ENCODE measurements around the gene ILF3.

The ILF3 gene

GRCh38 chr19:10706990-10707389, 52.8 kb downstream of the ILF3 start:
- Histone ChIP-seq H3K9ac (ENCODE audit: low read depth, low read length) (no peak overlapping the region), H3K9me3 (ENCODE audit: control insufficient read depth, insufficient read depth, low read length) (no peaks in the 10 kb centered on the region), H3K27me3 (ENCODE audit: control insufficient read depth, insufficient read depth, low read length) (no peaks in the 10 kb centered on the region), H3K4me3 (ENCODE audit: low read depth, low read length) (no peak overlapping the region), H3K4me1 (ENCODE audit: control insufficient read depth, insufficient read depth, low read length) (0 out of 2 replicates have a peak, but pooled peaks cover 3% of the 10 kb centered on the region), H3K36me3 (ENCODE audit: control insufficient read depth, insufficient read depth, low read length) (peaks cover 23% of the 10 kb centered on the region), H3K27ac (ENCODE audit: low read depth, low read length) (no peak overlapping the region)

GRCh38 chr19:10707440-10707839, 53.3 kb downstream of the ILF3 start:
- peaks cover 23% of the 10 kb centered on the region for H3K36me3 ChIP-seq (ENCODE audit: control insufficient read depth, insufficient read depth, low read length)
- no peaks in the 10 kb centered on the region for H3K4me1 ChIP-seq (ENCODE audit: control insufficient read depth, insufficient read depth, low read length)
- H3K27ac ChIP-seq (ENCODE audit: low read depth, low read length), result no peak overlapping the region
- H3K9ac ChIP-seq (ENCODE audit: low read depth, low read length), result no peak overlapping the region
- H3K27me3 ChIP-seq (ENCODE audit: control insufficient read depth, insufficient read depth, low read length), result no peaks in the 10 kb centered on the region
- H3K9me3 ChIP-seq (ENCODE audit: control insufficient read depth, insufficient read depth, low read length), result no peaks in the 10 kb centered on the region
- H3K4me3 ChIP-seq (ENCODE audit: low read depth, low read length), result no peak overlapping the region

GRCh38 chr19:10708291-10708690, 54.1 kb downstream of the ILF3 start:
- Histone ChIP-seq H3K36me3 (ENCODE audit: control insufficient read depth, insufficient read depth, low read length) (peaks cover 31% of the 10 kb centered on the region), H3K9ac (ENCODE audit: low read depth, low read length) (no peak overlapping the region), H3K27ac (ENCODE audit: low read depth, low read length) (no peak overlapping the region), H3K27me3 (ENCODE audit: control insufficient read depth, insufficient read depth, low read length) (no peaks in the 10 kb centered on the region), H3K4me1 (ENCODE audit: control insufficient read depth, insufficient read depth, low read length) (no peaks in the 10 kb centered on the region), H3K4me3 (ENCODE audit: low read depth, low read length) (no peak overlapping the region), H3K9me3 (ENCODE audit: control insufficient read depth, insufficient read depth, low read length) (no peaks in the 10 kb centered on the region)

- Histone ChIP-seq H3K27me3 (ENCODE audit: control insufficient read depth, insufficient read depth, low read length) (no peaks in the 10 kb centered on the region), H3K9me3 (ENCODE audit: control insufficient read depth, insufficient read depth, low read length) (no peaks in the 10 kb centered on the region), H3K36me3 (ENCODE audit: control insufficient read depth, insufficient read depth, low read length) (peaks cover 41% of the 10 kb centered on the region), H3K27ac (ENCODE audit: low read depth, low read length) (no peak overlapping the region), H3K4me3 (ENCODE audit: low read depth, low read length) (no peak overlapping the region), H3K9ac (ENCODE audit: low read depth, low read length) (no peak overlapping the region), H3K4me1 (ENCODE audit: control insufficient read depth, insufficient read depth, low read length) (no peaks in the 10 kb centered on the region)
Measured at GRCh38 chr19:10712045-10712444, 57.9 kb downstream of the ILF3 start.

GRCh38 chr19:10712754-10713153, 58.6 kb downstream of the ILF3 start:
- Histone ChIP-seq H3K27ac (ENCODE audit: low read depth, low read length) (no peak overlapping the region), H3K9ac (ENCODE audit: low read depth, low read length) (no peak overlapping the region), H3K4me1 (ENCODE audit: control insufficient read depth, insufficient read depth, low read length) (no peaks in the 10 kb centered on the region), H3K27me3 (ENCODE audit: control insufficient read depth, insufficient read depth, low read length) (no peaks in the 10 kb centered on the region), H3K9me3 (ENCODE audit: control insufficient read depth, insufficient read depth, low read length) (no peaks in the 10 kb centered on the region), H3K4me3 (ENCODE audit: low read depth, low read length) (no peak overlapping the region), H3K36me3 (ENCODE audit: control insufficient read depth, insufficient read depth, low read length) (peaks cover 35% of the 10 kb centered on the region)

GRCh38 chr19:10713317-10713716, 59.2 kb downstream of the ILF3 start:
- Histone ChIP-seq H3K27ac (ENCODE audit: low read depth, low read length) (no peak overlapping the region), H3K9ac (ENCODE audit: low read depth, low read length) (no peak overlapping the region), H3K9me3 (ENCODE audit: control insufficient read depth, insufficient read depth, low read length) (no peaks in the 10 kb centered on the region), H3K27me3 (ENCODE audit: control insufficient read depth, insufficient read depth, low read length) (no peaks in the 10 kb centered on the region), H3K36me3 (ENCODE audit: control insufficient read depth, insufficient read depth, low read length) (peaks cover 32% of the 10 kb centered on the region), H3K4me1 (ENCODE audit: control insufficient read depth, insufficient read depth, low read length) (no peaks in the 10 kb centered on the region), H3K4me3 (ENCODE audit: low read depth, low read length) (no peak overlapping the region)

- no peaks in the 10 kb centered on the region for H3K27me3 ChIP-seq (ENCODE audit: control insufficient read depth, insufficient read depth, low read length)
- H3K27ac ChIP-seq (ENCODE audit: low read depth, low read length), result no peak overlapping the region
- H3K9me3 ChIP-seq (ENCODE audit: control insufficient read depth, insufficient read depth, low read length), result no peaks in the 10 kb centered on the region
- peak overlapping the region; percentile 44; the same call in 1 of the 2 replicates for H3K4me3 ChIP-seq (ENCODE audit: low read depth, low read length)
- H3K36me3 ChIP-seq (ENCODE audit: control insufficient read depth, insufficient read depth, low read length), result peaks cover 26% of the 10 kb centered on the region
- no peak overlapping the region for H3K9ac ChIP-seq (ENCODE audit: low read depth, low read length)
- peaks cover 10% of the 10 kb centered on the region for H3K4me1 ChIP-seq (ENCODE audit: control insufficient read depth, insufficient read depth, low read length)
Measured at GRCh38 chr19:10717054-10717355, 62.9 kb downstream of the ILF3 start.

- Histone ChIP-seq H3K4me1 (ENCODE audit: control insufficient read depth, insufficient read depth, low read length) (peaks cover 10% of the 10 kb centered on the region), H3K27ac (ENCODE audit: low read depth, low read length) (peak within 1 kb of the TSS; percentile 88), H3K27me3 (ENCODE audit: control insufficient read depth, insufficient read depth, low read length) (no peaks in the 10 kb centered on the region), H3K9ac (ENCODE audit: low read depth, low read length) (peak within 1 kb of the TSS; percentile 80), H3K9me3 (ENCODE audit: control insufficient read depth, insufficient read depth, low read length) (no peaks in the 10 kb centered on the region), H3K4me3 (ENCODE audit: low read depth, low read length) (peak within 1 kb of the TSS; percentile 88), H3K36me3 (ENCODE audit: control insufficient read depth, insufficient read depth, low read length) (peaks cover 25% of the 10 kb centered on the region)
Measured at GRCh38 chr19:10717356-10718204, 63.4 kb downstream of the ILF3 start, which contains the start of gene DNM2. DNM2 (plus strand) TSS chr19:10718079; CDS start chr19:10718243, 164 bp downstream.

GRCh38 chr19:10718205-10719196, 64.4 kb downstream of the ILF3 start:
- no peaks in the 10 kb centered on the region for H3K9me3 ChIP-seq (ENCODE audit: control insufficient read depth, insufficient read depth, low read length)
- peaks cover 17% of the 10 kb centered on the region; the same call in 1 of the 2 replicates for H3K36me3 ChIP-seq (ENCODE audit: control insufficient read depth, insufficient read depth, low read length)
- H3K27ac ChIP-seq (ENCODE audit: low read depth, low read length), result peak overlapping the region; percentile 88
- peaks cover 10% of the 10 kb centered on the region for H3K4me1 ChIP-seq (ENCODE audit: control insufficient read depth, insufficient read depth, low read length)
- H3K4me3 ChIP-seq (ENCODE audit: low read depth, low read length), result peak overlapping the region; percentile 88
- H3K9ac ChIP-seq (ENCODE audit: low read depth, low read length), result peak overlapping the region; percentile 80
- no peaks in the 10 kb centered on the region for H3K27me3 ChIP-seq (ENCODE audit: control insufficient read depth, insufficient read depth, low read length)

- Histone ChIP-seq H3K36me3 (ENCODE audit: control insufficient read depth, insufficient read depth, low read length) (peaks cover 10% of the 10 kb centered on the region; the same call in 1 of the 2 replicates), H3K27me3 (ENCODE audit: control insufficient read depth, insufficient read depth, low read length) (no peaks in the 10 kb centered on the region), H3K9ac (ENCODE audit: low read depth, low read length) (no peak overlapping the region), H3K27ac (ENCODE audit: low read depth, low read length) (peak overlapping the region; percentile 4), H3K4me3 (ENCODE audit: low read depth, low read length) (peak overlapping the region; percentile 88), H3K4me1 (ENCODE audit: control insufficient read depth, insufficient read depth, low read length) (peaks cover 10% of the 10 kb centered on the region), H3K9me3 (ENCODE audit: control insufficient read depth, insufficient read depth, low read length) (no peaks in the 10 kb centered on the region)
Measured at GRCh38 chr19:10719466-10719961, 65.4 kb downstream of the ILF3 start.

All from HUES48 (cell line).